ENCODE results near the gene FABP3.

GRCh38 chr1:31380181-31380580 lies 7.3 kb upstream of the FABP3 start:
- TF ChIP-seq CTCF (conservative IDR thresholded peaks at IDR 0.05; ENCODE audit: low read length) (no peak), EZH2phosphoT487 (IDR thresholded peaks at IDR 0.05; ENCODE audit: borderline replicate concordance, low read depth, low read length) (no peak)
